HCT116 (cell line): ENCODE data around the gene MTF2. TPM values are rescaled to one million over a fixed set of nuclear protein-coding genes. Genes with fewer than 3 reads are reported as not detected.

ENCODE experiments used
- ATAC-seq: fragments of 200-7000 bp; cut with Tn5 transposase; 2 replicates; pipeline ENCODE4 v1.9.1; 2020; ENCODE audit warnings: mild to moderate bottlenecking, moderate library complexity
- BruUV-seq: library from RNA; stranded (reverse); fragments of 400-500 nt; replicated peaks from 2 replicates; lab custom pipeline; 2021; lab: Mats Ljungman, UMichigan
- CTCF ChIA-PET: fragments of 300-600 bp; sonication (Branson Sonifier 250); formaldehyde crosslinking; loops from one replicate; lab custom pipeline; 2021; ENCODE audit warnings: antibody characterized with exemption; lab: Charles Lee
- POLR2A ChIA-PET: fragments of 300-600, 350-600 bp; sonication (Branson Sonifier 250); formaldehyde crosslinking; loops from one replicate; lab custom pipeline; 2021; ENCODE audit warnings: antibody characterized with exemption; lab: Charles Lee
- RAD21 ChIA-PET, 2 experiments: fragments of 300-600 bp; sonication (Branson Sonifier 250); formaldehyde crosslinking; loops; one replicate each; lab custom pipeline; 2023; ENCODE audit warnings: low total read pairs in 2 of 2; ENCODE audit not compliant: uncharacterized antibody in 2 of 2, unreplicated experiment in 2 of 2, low non-redundant PET in 1 of 2; lab: Charles Lee
- DNase-seq: peaks from one replicate; pipeline ENCODE4 v3.0.0-alpha.2; 2010; ENCODE audit warnings: low read depth, low spot score
- H2AFZ ChIP-seq: fragments of 200-600 bp; shearing (Covaris generic), sonication (generic); 2 replicates; pipeline ENCODE4 v1.6.1; 2017; ENCODE audit warnings: low read depth, mixed run types, mixed read lengths, antibody characterized with exemption, low read length; ENCODE audit not compliant: poor library complexity, severe bottlenecking
- H3K27ac ChIP-seq: 2 replicates; pipeline ENCODE4 v1.5.1; 2012; ENCODE audit warnings: low read depth, low read length
- H3K27me3 ChIP-seq: fragments of 200-600 bp; sonication (generic); 2 replicates; pipeline ENCODE4 v1.6.1; 2016; ENCODE audit warnings: mixed run types, low read length, mixed read lengths; ENCODE audit not compliant: insufficient read depth
- H3K36me3 ChIP-seq, 2 experiments: fragments of 200-500 bp in 1 of 2; fragments of 200-600 bp in 1 of 2; sonication (Bioruptor generic) in 1 of 2; sonication (generic) in 1 of 2; 2 replicates each; pipeline versions ENCODE4 v1.5.1 to v1.6.1; 2014 to 2016; ENCODE audit warnings: low read length in 2 of 2, inconsistent platforms in 1 of 2, mixed read lengths in 1 of 2, mixed run types in 1 of 2; ENCODE audit not compliant: insufficient read depth in 2 of 2, control insufficient read depth in 1 of 2
- H3K4me1 ChIP-seq, 2 experiments: fragments of 200-600 bp in 1 of 2; sonication (generic) in 1 of 2; 2 replicates each; pipeline versions ENCODE4 v1.5.1 to v1.6.1; 2012 to 2017; ENCODE audit warnings: low read length in 2 of 2, inconsistent platforms in 1 of 2, mild to moderate bottlenecking in 1 of 2, mixed read lengths in 1 of 2, mixed run types in 1 of 2, moderate library complexity in 1 of 2; ENCODE audit not compliant: insufficient read depth in 2 of 2, control insufficient read depth in 1 of 2
- H3K4me2 ChIP-seq: fragments of 200-600 bp; sonication (generic); 2 replicates; pipeline ENCODE4 v1.6.1; 2017; ENCODE audit warnings: mixed run types, low read length, mixed read lengths
- H3K4me3 ChIP-seq, 2 experiments: fragments of 200-600 bp in 1 of 2; sonication (generic) in 1 of 2; replicated peaks in 1 of 2; 2 replicates each; pipeline ENCODE4 v1.5.1; 2011 to 2016; ENCODE audit warnings: low read length in 2 of 2, control low read depth in 1 of 2, low read depth in 1 of 2, mild to moderate bottlenecking in 1 of 2, mixed read lengths in 1 of 2, mixed run types in 1 of 2
- H3K79me2 ChIP-seq: fragments of 200-600 bp; sonication (generic); 2 replicates; pipeline ENCODE4 v1.6.1; 2017; ENCODE audit warnings: mild to moderate bottlenecking, mixed run types, low read length, moderate library complexity, mixed read lengths; ENCODE audit not compliant: insufficient read depth
- H3K9ac ChIP-seq: fragments of 200-600 bp; sonication (generic); 2 replicates; pipeline ENCODE4 v1.6.1; 2016; ENCODE audit warnings: low read length, mixed read lengths
- H3K9me2 ChIP-seq: fragments of 200-600 bp; sonication (generic), shearing (Covaris generic); 2 replicates; pipeline ENCODE4 v1.6.1; 2017; ENCODE audit warnings: mixed run types, mild to moderate bottlenecking, moderate library complexity; ENCODE audit not compliant: insufficient read depth
- H3K9me3 ChIP-seq, 2 experiments: fragments of 200-500 bp in 1 of 2; fragments of 200-600 bp in 1 of 2; sonication (Bioruptor generic) in 1 of 2; sonication (generic) in 1 of 2; 2 replicates each; pipeline ENCODE4 v1.6.1; 2014 to 2017; ENCODE audit warnings: low read length in 2 of 2, mixed read lengths in 2 of 2, inconsistent platforms in 1 of 2, low read depth in 1 of 2, mild to moderate bottlenecking in 1 of 2, mixed run types in 1 of 2, moderate library complexity in 1 of 2; ENCODE audit not compliant: control insufficient read depth in 1 of 2, insufficient read depth in 1 of 2
- H4K20me1 ChIP-seq: fragments of 200-600 bp; sonication (generic), shearing (Covaris generic); 2 replicates; pipeline ENCODE4 v1.6.1; 2017; ENCODE audit warnings: mixed run types, mild to moderate bottlenecking, moderate library complexity; ENCODE audit not compliant: insufficient read depth
- CBX3 ChIP-seq: IDR thresholded peaks from 2 replicates; pipeline ENCODE4 v1.6.1; 2012; ENCODE audit warnings: low read depth
- CEBPB ChIP-seq: IDR thresholded peaks from 2 replicates; pipeline ENCODE4 v1.6.1; 2012; ENCODE audit warnings: low read depth
- CTCF ChIP-seq, 3 experiments: fragments of 200-600 bp in 1 of 3; sonication (generic) in 1 of 3; IDR thresholded peaks in 2 of 3; conservative IDR thresholded peaks in 1 of 3; 2 replicates each; pipeline ENCODE4 v1.5.1; 2012 to 2017; ENCODE audit warnings: low read depth in 2 of 3, low read length in 2 of 3, antibody characterized with exemption in 1 of 3, borderline replicate concordance in 1 of 3, control low read depth in 1 of 3, mild to moderate bottlenecking in 1 of 3, mixed read lengths in 1 of 3, mixed run types in 1 of 3, moderate library complexity in 1 of 3; ENCODE audit not compliant: insufficient read depth in 1 of 3
- EGR1 ChIP-seq: IDR thresholded peaks from 2 replicates; pipeline ENCODE4 v1.6.1; 2012; ENCODE audit warnings: low read depth
- ELF1 ChIP-seq: IDR thresholded peaks from 2 replicates; pipeline ENCODE4 v1.6.1; 2012; ENCODE audit warnings: low read depth, borderline replicate concordance
- EZH2 ChIP-seq: fragments of 200-600 bp; sonication (generic); IDR thresholded peaks from 2 replicates; pipeline ENCODE4 v1.6.1; 2017; ENCODE audit warnings: antibody characterized with exemption, mixed run types
- EZH2phosphoT487 ChIP-seq: fragments of 200-600 bp; IDR thresholded peaks from 2 replicates; pipeline ENCODE4 v1.6.1; 2018; ENCODE audit warnings: antibody characterized with exemption, borderline replicate concordance
- JUND ChIP-seq: IDR thresholded peaks from 2 replicates; pipeline ENCODE4 v1.6.1; 2012
- POLR2A ChIP-seq: IDR thresholded peaks from 2 replicates; pipeline ENCODE4 v1.7.0; 2011; ENCODE audit warnings: borderline replicate concordance; ENCODE audit not compliant: insufficient read depth, insufficient read length; ENCODE audit errors: extremely low read depth
- POLR2AphosphoS5 ChIP-seq: IDR thresholded peaks from 2 replicates; pipeline ENCODE4 v1.6.1; 2011; ENCODE audit warnings: mild to moderate bottlenecking, low read depth, low read length, moderate library complexity
- RAD21 ChIP-seq: IDR thresholded peaks from 2 replicates; pipeline ENCODE4 v1.6.1; 2012; ENCODE audit warnings: low read depth, mild to moderate bottlenecking
- SP1 ChIP-seq: IDR thresholded peaks from 2 replicates; pipeline ENCODE4 v1.6.1; 2012; ENCODE audit warnings: low read depth
- SRF ChIP-seq: IDR thresholded peaks from 2 replicates; pipeline ENCODE4 v1.6.1; 2012; ENCODE audit warnings: low read depth
- TCF7L2 ChIP-seq: IDR thresholded peaks from 2 replicates; pipeline ENCODE4 v1.7.0; 2011; ENCODE audit warnings: borderline replicate concordance, inconsistent platforms; ENCODE audit not compliant: insufficient read depth, insufficient read length; ENCODE audit errors: extremely low read depth
- YY1 ChIP-seq: IDR thresholded peaks from 2 replicates; pipeline ENCODE4 v1.6.1; 2011; ENCODE audit warnings: low read length, low read depth, moderate library complexity, mild to moderate bottlenecking; ENCODE audit not compliant: insufficient replicate concordance; ENCODE audit errors: extremely low read depth
- ZBTB33 ChIP-seq: IDR thresholded peaks from 2 replicates; pipeline ENCODE4 v1.6.1; 2011; ENCODE audit warnings: mild to moderate bottlenecking, low read length, moderate library complexity; ENCODE audit not compliant: insufficient replicate concordance; ENCODE audit errors: extremely low read depth
- ZFX ChIP-seq: fragments of 450-650 bp; IDR thresholded peaks from 2 replicates; pipeline ENCODE4 v1.6.1; 2017
- ZNF274 ChIP-seq: fragments of 200-500 bp; sonication (Bioruptor generic); IDR thresholded peaks from 2 replicates; pipeline ENCODE4 v1.6.1; 2014; ENCODE audit warnings: mild to moderate bottlenecking, low read depth, low read length, inconsistent platforms
- intact Hi-C: fragments of 100-400 bp; cut with micrococcal nuclease; formaldehyde crosslinking; loops from 2 replicates; pipeline ENCODE4 v1.10.0; 2022
- total RNA-seq: library from RNA; stranded (reverse); gene quantifications from one replicate; pipeline ENCODE4 v1.2.1, GENCODE V29; 2021; ENCODE audit not compliant: unreplicated experiment

The MTF2 gene
- total RNA-seq, 1 experiment from 2014 or later: 45.5 TPM

- ChIA-PET POLR2A (no interaction called here), CTCF (no interaction called here), RAD21 (no interaction called here)
- H3K4me3 ChIP-seq: no peak overlapping the region
- H3K9ac ChIP-seq: no peak overlapping the region
- ATAC-seq: no peak
- DNase-seq: no peak
- H3K9me3 ChIP-seq: no peaks in the 10 kb centered on the region
- no peak overlapping the region for H3K4me2 ChIP-seq
- intact Hi-C loops: no loop called here
- no peak overlapping the region for H3K27ac ChIP-seq
- H3K4me1 ChIP-seq: no peaks in the 10 kb centered on the region
- BruUV-seq: no TSS peak
- H3K9me2 ChIP-seq: no peaks in the 10 kb centered on the region
- H3K27me3 ChIP-seq: no peaks in the 10 kb centered on the region
- H4K20me1 ChIP-seq: no peaks in the 10 kb centered on the region; the same call in 1 of the 2 replicates
- peaks cover 8 to 31% of the 10 kb centered on the region in 2 experiments; a peak in 3 of 4 replicates for H3K36me3 ChIP-seq
- H3K79me2 ChIP-seq: no peaks in the 10 kb centered on the region
- TF ChIP-seq ZFX: no peak
- no peak for TF ChIP-seq SRF
- no peak for TF ChIP-seq ZNF274
- TF ChIP-seq JUND: no peak
- TF ChIP-seq RAD21: no peak
- TF ChIP-seq ZBTB33: no peak
- no peak for TF ChIP-seq EZH2
- no peak for TF ChIP-seq TCF7L2
- no peak for TF ChIP-seq CBX3
- TF ChIP-seq CEBPB: no peak
- TF ChIP-seq POLR2AphosphoS5: no peak
- no peak for TF ChIP-seq EZH2phosphoT487
- TF ChIP-seq ELF1: no peak
- TF ChIP-seq EGR1: no peak
- TF ChIP-seq YY1: no peak
- no peak for TF ChIP-seq CTCF (IDR thresholded peaks at IDR 0.05 in 2 of 3, conservative IDR thresholded peaks at IDR 0.05 in 1 of 3; ENCODE audit: borderline replicate concordance in 1 of 3, insufficient read depth in 1 of 3, low read depth in 2 of 3, low read length in 2 of 3)
- TF ChIP-seq SP1: no peak
- TF ChIP-seq POLR2A: no peak
- H2AFZ ChIP-seq: no peak overlapping the region
Observed at GRCh38 chr1:93120614-93121013, 41.5 kb downstream of the MTF2 start.
